ENCODE measurements around the gene ADCY1. TPM values are rescaled to one million over a fixed set of nuclear protein-coding genes. Genes with fewer than 3 reads are reported as not detected.

ADCY1 gene
- polyA plus RNA-seq, 1 donor (not counting 4 experiments of a cell fraction or from before 2014, with no cell fraction given) = 0.54 TPM

GRCh38 chr7:45654341-45654740 lies 80.2 kb downstream of the ADCY1 start:
- no peaks in the 10 kb centered on the region for H3K4me1 ChIP-seq (ENCODE audit: control insufficient read depth, extremely low read depth, insufficient read depth, low read length)
- no peak for FAIRE-seq
- DNase-seq (ENCODE audit: low read depth, low spot score) = no peak

GRCh38 chr7:45655539-45655938 lies 81.4 kb downstream of the ADCY1 start:
- H4K20me1 ChIP-seq (ENCODE audit: control insufficient read depth, extremely low read depth, insufficient read depth, low read length) = no peaks in the 10 kb centered on the region
- dilution Hi-C loops (cut with MboI; ENCODE audit: extremely low pct_ligation_motif_present, low sequenced_read_pairs) = no loop called here
- H3K79me2 ChIP-seq (ENCODE audit: control insufficient read depth, insufficient read depth, low read length) = no peaks in the 10 kb centered on the region
- no peak overlapping the region for H3K27ac ChIP-seq (ENCODE audit: control insufficient read depth, insufficient read depth, low read length)
- H3K9me1 ChIP-seq (ENCODE audit: control insufficient read depth, extremely low read depth, insufficient read depth, low read length) = no peaks in the 10 kb centered on the region
- TF ChIP-seq EZH2 (IDR thresholded peaks at IDR 0.05; ENCODE audit: low read length) = no peak
- TF ChIP-seq CTCF (optimal IDR thresholded peaks at IDR 0.05 in 1 of 3, IDR thresholded peaks at IDR 0.05 in 1 of 3, conservative IDR thresholded peaks at IDR 0.05 in 1 of 3; ENCODE audit: extremely low read depth in 1 of 3, insufficient read depth in 2 of 3, low read length in 3 of 3) = no peak
- no peak for FAIRE-seq
- H3K9me3 ChIP-seq (ENCODE audit: control insufficient read depth, low read depth, low read length) = no peaks in the 10 kb centered on the region
- H3K9ac ChIP-seq (ENCODE audit: control insufficient read depth, extremely low read depth, insufficient read depth, low read length) = no peak overlapping the region
- H3K4me3 ChIP-seq (ENCODE audit: control insufficient read depth in 2 of 3, extremely low read depth in 1 of 3, insufficient read depth in 2 of 3, low read depth in 1 of 3, low read length in 3 of 3) = no peak overlapping the region
- H3K4me1 ChIP-seq (ENCODE audit: control insufficient read depth, extremely low read depth, insufficient read depth, low read length) = no peaks in the 10 kb centered on the region
- no peak overlapping the region for H3K4me2 ChIP-seq (ENCODE audit: control insufficient read depth, extremely low read depth, insufficient read depth, low read depth, low read length)
- no peaks in the 10 kb centered on the region for H3K36me3 ChIP-seq (ENCODE audit: control insufficient read depth in 2 of 2, extremely low read depth in 1 of 2, insufficient read depth in 2 of 2, low read length in 2 of 2)
- DNase-seq (ENCODE audit: low read depth, low spot score) = no peak
- H2AFZ ChIP-seq (ENCODE audit: control insufficient read depth, low read length) = no peak overlapping the region
- H3K27me3 ChIP-seq (ENCODE audit: control insufficient read depth, extremely low read depth, insufficient read depth, low read length) = peaks cover 5% of the 10 kb centered on the region

More at GRCh38 chr7:45654341-45654740, 80.2 kb downstream of the ADCY1 start:
- Histone ChIP-seq H3K79me2 (ENCODE audit: control insufficient read depth, insufficient read depth, low read length) (no peaks in the 10 kb centered on the region), H4K20me1 (ENCODE audit: control insufficient read depth, extremely low read depth, insufficient read depth, low read length) (no peaks in the 10 kb centered on the region), H3K4me2 (ENCODE audit: control insufficient read depth, extremely low read depth, insufficient read depth, low read depth, low read length) (no peak overlapping the region), H3K36me3 (ENCODE audit: control insufficient read depth in 2 of 2, extremely low read depth in 1 of 2, insufficient read depth in 2 of 2, low read length in 2 of 2) (no peaks in the 10 kb centered on the region), H3K4me3 (ENCODE audit: control insufficient read depth in 2 of 3, extremely low read depth in 1 of 3, insufficient read depth in 2 of 3, low read depth in 1 of 3, low read length in 3 of 3) (no peak overlapping the region), H3K27me3 (ENCODE audit: control insufficient read depth, extremely low read depth, insufficient read depth, low read length) (no peaks in the 10 kb centered on the region), H3K9me3 (ENCODE audit: control insufficient read depth, low read depth, low read length) (no peaks in the 10 kb centered on the region), H3K9ac (ENCODE audit: control insufficient read depth, extremely low read depth, insufficient read depth, low read length) (no peak overlapping the region), H3K27ac (ENCODE audit: control insufficient read depth, insufficient read depth, low read length) (no peak overlapping the region), H3K9me1 (ENCODE audit: control insufficient read depth, extremely low read depth, insufficient read depth, low read length) (no peaks in the 10 kb centered on the region), H2AFZ (ENCODE audit: control insufficient read depth, low read length) (no peak overlapping the region)
- dilution Hi-C loops (cut with MboI; ENCODE audit: extremely low pct_ligation_motif_present, low sequenced_read_pairs) = no loop called here
- no peak for TF ChIP-seq CTCF (optimal IDR thresholded peaks at IDR 0.05 in 1 of 3, IDR thresholded peaks at IDR 0.05 in 1 of 3, conservative IDR thresholded peaks at IDR 0.05 in 1 of 3; ENCODE audit: extremely low read depth in 1 of 3, insufficient read depth in 2 of 3, low read length in 3 of 3)
- no peak for TF ChIP-seq EZH2 (IDR thresholded peaks at IDR 0.05; ENCODE audit: low read length)
